IPS-15b (cell line): ENCODE measurements around the gene SEPTIN14.
"Not testable (repeated sequence)": the region's sequence is repeated elsewhere in the genome, so short reads cannot be mapped to it uniquely, and the experiment has no call there.

ENCODE experiments used
- H3K27me3 ChIP-seq: one replicate; pipeline ENCODE4 v1.6.1; 2013; ENCODE audit warnings: low read length; ENCODE audit not compliant: control insufficient read depth, insufficient read depth
- H3K36me3 ChIP-seq: one replicate; pipeline ENCODE4 v1.6.1; 2013; ENCODE audit warnings: low read length; ENCODE audit not compliant: control insufficient read depth, insufficient read depth
- H3K4me1 ChIP-seq: one replicate; pipeline ENCODE4 v1.6.1; 2013; ENCODE audit warnings: mild to moderate bottlenecking, low read length; ENCODE audit not compliant: control insufficient read depth, insufficient read depth
- H3K4me3 ChIP-seq: one replicate; pipeline ENCODE4 v1.5.1; 2013; ENCODE audit warnings: low read depth, low read length
- H3K9ac ChIP-seq: one replicate; pipeline ENCODE4 v1.6.1; 2013; ENCODE audit warnings: low read depth, mild to moderate bottlenecking, low read length
- H3K9me3 ChIP-seq: one replicate; pipeline ENCODE4 v1.6.1; 2013; ENCODE audit warnings: mild to moderate bottlenecking, low read length; ENCODE audit not compliant: control insufficient read depth, insufficient read depth

Gene SEPTIN14

DNA sequence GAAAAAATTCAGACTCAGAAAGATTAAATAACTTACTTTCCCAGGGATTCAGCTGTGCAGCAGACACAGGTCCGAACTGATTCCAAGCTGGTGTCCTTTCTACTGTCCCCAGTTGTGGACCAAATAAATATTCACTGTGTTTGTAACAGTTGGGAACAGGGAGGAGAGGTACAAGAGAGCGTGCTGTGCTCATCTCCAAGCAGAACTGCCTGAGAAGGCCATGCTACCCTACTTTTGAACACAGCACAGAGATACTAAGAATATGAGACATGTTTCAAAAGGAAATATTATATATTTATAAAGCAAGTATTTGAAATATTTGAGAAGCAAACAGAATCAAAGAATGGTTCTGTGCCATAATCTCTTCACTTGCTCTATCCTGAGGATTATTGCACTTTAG lies at the start of gene SEPTIN14:
Gene SEPTIN14, minus strand, starts transcription at position 101 of the 400 bp plus-strand sequence. CDS start 756 bp downstream, outside the sequence.
- H3K27me3 ChIP-seq, H3K9ac ChIP-seq, H3K4me3 ChIP-seq, H3K9me3 ChIP-seq, H3K4me1 ChIP-seq, H3K36me3 ChIP-seq: not testable (repeated sequence)

DNA sequence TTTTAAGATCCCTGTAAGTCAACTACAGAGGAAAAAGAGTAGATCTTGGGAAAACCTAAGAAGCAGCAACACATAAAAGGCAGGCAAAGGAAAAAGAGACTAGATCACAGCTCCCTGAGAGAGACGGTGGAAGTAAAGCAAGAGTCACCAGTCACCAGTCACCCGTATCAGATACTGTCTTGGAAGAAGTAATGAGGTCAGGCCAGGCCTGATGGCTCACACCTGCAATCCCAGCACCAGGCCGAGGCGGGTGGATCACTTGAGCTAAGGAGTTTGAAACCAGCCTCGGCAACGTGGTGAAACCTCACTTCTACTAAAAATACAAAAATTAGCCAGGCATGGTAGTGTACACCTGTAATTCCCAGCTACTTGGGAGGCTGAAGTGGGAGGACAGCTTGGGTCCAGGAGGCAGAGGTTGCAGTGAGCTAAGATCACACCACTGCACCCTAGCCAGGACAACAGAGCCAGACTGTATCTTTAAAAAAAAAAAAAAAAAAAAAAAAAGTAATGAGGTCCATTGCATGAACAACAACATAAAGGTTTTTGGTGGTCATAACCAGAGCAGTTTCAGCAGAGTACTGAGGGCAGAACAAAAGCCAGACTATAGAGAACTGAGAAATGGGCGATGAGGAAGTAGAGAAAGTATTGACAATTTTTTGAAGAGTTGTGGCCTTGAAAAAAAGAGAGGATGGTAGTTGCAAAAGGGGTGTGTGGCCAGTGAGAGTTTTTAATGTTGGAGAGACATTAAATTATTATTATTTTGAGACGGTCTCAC lies 41.6 kb upstream of the SEPTIN14 start:
- Histone ChIP-seq H3K4me1 (peaks cover 7% of the 10 kb centered on the region), H3K4me3 (no peak overlapping the region), H3K9ac (no peak overlapping the region), H3K27me3 (no peaks in the 10 kb centered on the region), H3K36me3 (no peaks in the 10 kb centered on the region), H3K9me3 (no peaks in the 10 kb centered on the region)

DNA sequence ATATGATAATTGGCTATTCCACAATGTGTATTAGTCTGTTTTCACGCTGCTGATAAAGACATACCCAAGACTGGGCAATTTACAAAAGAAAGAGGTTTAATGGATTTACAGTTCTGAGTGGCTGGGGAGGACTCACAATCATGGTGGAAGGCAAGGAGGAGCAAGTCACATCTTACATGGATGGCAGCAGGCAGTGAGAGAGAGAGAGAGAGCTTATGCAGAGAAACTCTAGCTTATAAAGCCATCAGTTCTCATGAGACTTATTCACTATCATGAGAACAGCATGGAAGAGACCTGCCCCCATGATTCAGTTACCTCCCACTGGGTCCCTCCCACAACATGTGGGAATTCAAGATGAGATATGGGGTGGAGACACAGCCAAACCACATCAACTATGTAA lies 38.5 kb upstream of the SEPTIN14 start:
- not testable (repeated sequence) for H3K4me1 ChIP-seq, H3K4me3 ChIP-seq, H3K9me3 ChIP-seq, H3K36me3 ChIP-seq, H3K27me3 ChIP-seq, H3K9ac ChIP-seq

DNA sequence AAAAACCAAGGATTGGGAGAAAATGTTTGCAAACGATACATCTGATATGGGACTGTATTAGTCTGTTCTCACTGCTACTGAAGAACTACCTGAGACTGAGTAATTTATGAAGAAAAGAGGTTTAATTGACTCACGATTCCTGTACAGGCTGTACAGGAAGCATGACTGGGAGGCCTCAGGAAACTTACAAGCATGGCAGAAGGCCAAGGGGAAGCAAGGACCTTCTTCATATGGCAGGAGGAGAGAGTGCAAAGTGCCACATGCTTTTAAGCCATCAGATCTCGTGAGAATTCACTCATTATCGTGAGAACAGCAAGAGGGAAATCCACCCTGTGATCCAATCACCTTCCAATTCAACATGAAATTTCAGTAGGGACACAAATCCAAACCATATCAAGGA lies 35.7 kb upstream of the SEPTIN14 start:
- Histone ChIP-seq H3K9me3 (no peaks in the 10 kb centered on the region), H3K4me3 (no peak overlapping the region), H3K36me3 (no peaks in the 10 kb centered on the region), H3K4me1 (no peaks in the 10 kb centered on the region), H3K9ac (no peak overlapping the region), H3K27me3 (no peaks in the 10 kb centered on the region)

DNA sequence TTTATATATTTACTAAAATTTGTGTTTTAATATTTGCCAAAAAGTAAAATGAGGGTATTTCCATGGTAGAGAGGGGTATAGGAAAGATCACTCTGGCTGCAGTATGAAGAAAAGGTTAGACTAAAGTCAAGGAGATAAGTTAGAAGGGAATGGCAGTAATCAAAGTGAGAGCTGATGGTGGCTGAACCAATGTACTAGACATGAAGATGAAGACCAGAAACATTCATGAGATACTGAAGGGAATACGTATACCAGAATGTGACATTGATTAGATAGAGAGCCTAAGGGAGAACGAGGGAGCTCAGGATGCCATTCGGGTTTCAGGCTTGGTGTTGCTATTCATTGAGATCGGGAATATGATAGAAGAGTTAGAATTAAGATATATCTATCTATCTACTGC lies 32.5 kb upstream of the SEPTIN14 start:
- Histone ChIP-seq H3K4me1 (no peaks in the 10 kb centered on the region), H3K27me3 (no peaks in the 10 kb centered on the region), H3K4me3 (no peak overlapping the region), H3K36me3 (no peaks in the 10 kb centered on the region), H3K9me3 (no peaks in the 10 kb centered on the region), H3K9ac (no peak overlapping the region)

DNA sequence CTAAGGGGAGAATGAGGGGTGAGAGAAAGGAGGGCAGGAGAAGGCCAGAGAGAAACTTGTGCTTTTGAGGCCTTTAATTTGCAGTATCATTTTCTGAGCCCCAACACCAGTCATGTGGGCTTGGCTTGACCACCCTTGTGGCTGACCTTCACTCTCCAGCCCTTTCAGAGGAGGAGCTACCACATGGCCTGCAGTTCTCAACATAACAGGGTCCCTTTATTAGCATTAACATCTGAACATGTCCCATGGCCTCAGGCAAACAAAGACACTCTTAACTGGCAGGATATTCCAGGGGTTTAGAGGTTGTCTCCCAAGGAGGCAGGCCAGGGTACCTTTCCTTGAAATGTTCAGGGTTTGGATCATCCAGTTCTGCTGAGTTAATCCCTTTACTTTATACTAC lies 31.4 kb upstream of the SEPTIN14 start:
- Histone ChIP-seq H3K9me3 (no peaks in the 10 kb centered on the region), H3K27me3 (no peaks in the 10 kb centered on the region), H3K4me1 (no peaks in the 10 kb centered on the region), H3K9ac (no peak overlapping the region), H3K36me3 (no peaks in the 10 kb centered on the region), H3K4me3 (no peak overlapping the region)

DNA sequence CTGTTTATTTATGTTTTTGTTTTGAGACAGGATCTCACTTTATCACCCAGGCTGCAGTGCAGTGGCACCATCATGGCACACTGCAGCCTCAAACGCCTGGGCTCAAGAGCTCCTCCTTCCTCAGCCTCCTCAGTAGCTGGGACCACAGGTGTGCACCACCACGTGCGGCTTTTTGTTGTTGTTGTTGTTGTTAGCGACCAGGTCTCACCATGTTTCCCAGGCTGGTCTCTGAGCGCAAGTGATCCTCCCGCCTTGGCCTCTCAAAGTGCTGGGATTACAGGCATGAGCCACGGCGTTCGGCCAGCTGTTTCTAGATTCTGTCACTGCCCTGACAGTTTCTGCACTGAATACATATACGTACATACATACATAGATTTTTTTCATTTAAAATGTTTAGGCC lies 25.8 kb upstream of the SEPTIN14 start:
- peak overlapping the region; percentile 52 for H3K4me3 ChIP-seq
- H3K9ac ChIP-seq, H3K36me3 ChIP-seq, H3K9me3 ChIP-seq, H3K27me3 ChIP-seq, H3K4me1 ChIP-seq: not testable (repeated sequence)

DNA sequence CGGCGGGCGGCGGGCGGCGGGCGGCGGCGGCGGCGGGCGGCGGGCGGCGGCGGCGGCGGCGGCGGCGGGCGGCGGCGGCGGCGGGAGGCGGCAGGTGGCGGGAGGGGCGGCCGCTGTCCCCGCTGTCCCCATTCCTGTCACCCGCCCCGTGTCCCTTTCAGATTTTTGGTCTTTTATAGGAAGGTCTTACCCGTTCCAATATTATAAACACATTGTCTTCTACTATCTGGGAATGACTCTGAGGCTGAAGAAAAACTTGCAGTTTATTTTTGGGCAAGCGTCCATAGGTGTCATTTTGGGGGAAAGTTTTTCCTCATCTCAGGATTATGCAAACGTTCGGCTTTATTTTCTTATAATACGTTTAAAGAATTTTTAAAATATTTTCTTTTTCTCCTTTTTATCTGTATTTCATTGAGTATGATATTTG lies 25.3 kb upstream of the SEPTIN14 start:
- no peaks in the 10 kb centered on the region for H3K27me3 ChIP-seq
- no peaks in the 10 kb centered on the region for H3K36me3 ChIP-seq
- H3K9me3 ChIP-seq: no peaks in the 10 kb centered on the region
- H3K4me1 ChIP-seq: no peaks in the 10 kb centered on the region
- peak overlapping the region; percentile 56 for H3K9ac ChIP-seq
- H3K4me3 ChIP-seq: peak overlapping the region; percentile 52

DNA sequence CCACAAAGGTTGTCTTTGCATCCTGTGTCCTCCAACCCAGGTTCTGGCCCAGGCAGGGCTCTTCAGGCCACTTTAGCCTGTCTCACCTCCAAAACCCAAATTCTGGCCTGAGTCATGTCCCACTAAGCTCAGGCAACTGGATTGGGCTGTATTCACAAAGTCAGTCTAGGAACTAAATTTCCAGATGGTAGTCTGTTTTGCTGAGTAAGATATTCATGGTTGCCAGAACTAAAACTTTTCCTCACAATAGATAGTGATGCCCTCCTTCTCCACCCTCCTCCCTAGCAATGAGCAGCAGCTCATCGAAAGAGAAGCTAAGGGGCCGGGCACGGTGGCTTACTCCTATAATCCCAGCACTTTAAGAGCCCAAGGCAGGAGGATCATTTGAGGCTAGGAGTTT lies 21.8 kb upstream of the SEPTIN14 start:
- Histone ChIP-seq H3K9me3 (no peaks in the 10 kb centered on the region), H3K4me3 (no peak overlapping the region), H3K27me3 (no peaks in the 10 kb centered on the region), H3K36me3 (no peaks in the 10 kb centered on the region), H3K9ac (no peak overlapping the region), H3K4me1 (no peaks in the 10 kb centered on the region)

DNA sequence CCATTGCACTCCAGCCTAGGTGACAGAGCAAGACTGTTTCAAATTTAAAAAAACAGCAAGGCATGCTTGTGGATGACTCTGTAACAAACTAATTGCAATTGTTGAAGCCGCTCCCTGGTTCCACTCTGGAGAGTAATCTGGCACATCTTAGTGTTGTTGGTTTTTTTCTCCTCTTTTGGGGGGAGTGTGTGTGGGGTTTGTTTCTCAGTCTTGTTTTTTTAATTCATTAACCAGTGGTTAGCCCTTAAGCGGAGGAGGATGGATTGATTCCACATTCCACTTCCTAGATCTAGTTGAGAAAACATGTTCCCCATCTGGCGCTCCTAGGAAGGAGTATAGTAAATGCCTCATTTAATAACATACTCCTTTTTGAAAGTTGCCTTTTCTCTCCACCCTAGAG lies 16.1 kb upstream of the SEPTIN14 start:
- Histone ChIP-seq H3K9ac (no peak overlapping the region), H3K27me3 (no peaks in the 10 kb centered on the region), H3K4me3 (no peak overlapping the region), H3K36me3 (no peaks in the 10 kb centered on the region), H3K9me3 (no peaks in the 10 kb centered on the region), H3K4me1 (no peaks in the 10 kb centered on the region)

DNA sequence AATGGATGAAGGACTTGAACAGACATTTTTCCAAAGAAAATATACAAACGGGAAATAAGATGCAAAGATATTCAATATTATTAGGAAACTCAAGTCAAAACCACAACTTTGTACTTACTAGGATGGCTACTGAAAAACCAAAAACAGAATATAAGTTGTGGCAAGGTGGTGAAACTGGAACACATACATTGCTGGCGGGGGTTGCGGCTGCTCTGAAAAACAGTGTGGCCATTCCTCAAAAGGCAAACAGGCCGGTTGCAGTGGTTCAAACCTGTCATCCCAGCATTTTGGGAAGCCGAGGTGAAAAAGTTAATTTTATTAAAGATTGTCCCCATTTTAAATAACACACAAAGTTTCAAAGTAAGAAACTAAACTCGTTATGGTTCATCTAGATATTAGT lies 14.8 kb upstream of the SEPTIN14 start:
- Histone ChIP-seq H3K4me1 (no peaks in the 10 kb centered on the region), H3K9me3 (no peaks in the 10 kb centered on the region), H3K27me3 (no peaks in the 10 kb centered on the region), H3K4me3 (no peak overlapping the region), H3K9ac (no peak overlapping the region), H3K36me3 (no peaks in the 10 kb centered on the region)

DNA sequence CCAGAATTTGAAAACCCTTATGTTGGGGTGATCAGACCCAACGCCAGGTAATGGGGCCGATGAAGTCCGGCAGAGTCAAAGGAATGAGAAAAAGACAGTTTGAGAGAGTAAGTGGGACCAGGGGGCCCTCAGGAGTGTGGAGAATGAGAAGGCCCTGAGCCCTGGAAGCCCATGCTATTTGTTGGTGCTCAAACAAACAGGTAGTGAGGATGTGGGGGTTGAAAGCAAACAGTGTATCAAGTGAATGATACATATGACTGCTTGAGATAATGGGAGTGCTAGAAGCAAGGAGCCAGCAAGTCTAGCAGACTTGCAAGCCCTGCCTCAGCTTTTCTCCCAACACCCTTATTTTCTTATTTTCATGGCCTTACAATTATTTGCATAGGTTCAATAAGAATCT lies 11.2 kb upstream of the SEPTIN14 start:
- H3K9ac ChIP-seq: no peak overlapping the region

More for the DNA sequence above, 11.2 kb upstream of the SEPTIN14 start:
- H3K27me3 ChIP-seq: no peaks in the 10 kb centered on the region
- no peak overlapping the region for H3K4me3 ChIP-seq
- no peaks in the 10 kb centered on the region for H3K36me3 ChIP-seq
- H3K9me3 ChIP-seq: no peaks in the 10 kb centered on the region
- no peaks in the 10 kb centered on the region for H3K4me1 ChIP-seq
